B cell (primary cell): ENCODE measurements around the gene JAK3. TPM values are rescaled to one million over a fixed set of nuclear protein-coding genes. Genes with fewer than 3 reads are reported as not detected.
A peak's percentile ranks its signal among the peaks of the same experiment; 100 is the strongest.

Experiments used
- ATAC-seq: fragments of 200-7000 bp; cut with Tn5 transposase; one replicate; pipeline ENCODE4 v1.10.0; 2021; ENCODE audit warnings: low read depth, mild to moderate bottlenecking, moderate number of reproducible peaks, moderate library complexity
- CTCF ChIA-PET: fragments of 350-600 bp; sonication (Branson Sonifier 250); formaldehyde crosslinking; loops from one replicate; lab custom pipeline; 2021; ENCODE audit warnings: antibody characterized with exemption, inconsistent platforms; lab: Charles Lee
- POLR2A ChIA-PET: fragments of 350-600 bp; sonication (Branson Sonifier 250); formaldehyde crosslinking; loops from one replicate; lab custom pipeline; 2021; ENCODE audit warnings: antibody characterized with exemption; lab: Charles Lee
- DNase-seq: peaks from one replicate; pipeline ENCODE4 v3.0.0; 2013
- H2AFZ ChIP-seq: 2 replicates; pipeline ENCODE4 v1.6.1; 2012; ENCODE audit warnings: mild to moderate bottlenecking, low read depth, low read length; ENCODE audit not compliant: insufficient read depth, poor library complexity, severe bottlenecking
- H3K27ac ChIP-seq, 2 donors: 1 replicate in 1 of 2; 2 replicates in 1 of 2; pipeline ENCODE4 v1.5.1; 2012 to 2013; ENCODE audit warnings: low read length in 2 of 2, mild to moderate bottlenecking in 2 of 2, moderate library complexity in 1 of 2
- H3K27me3 ChIP-seq, 4 experiments: fragments of 200-600 bp in 1 of 4; sonication (generic) in 1 of 4; replicated peaks in 1 of 4; 1 replicate in 2 of 4; 2 replicates in 2 of 4; pipeline versions ENCODE4 v1.6.1 to v1.7.0; 2013 to 2016; ENCODE audit warnings: low read length in 3 of 4, mild to moderate bottlenecking in 2 of 4, mixed read lengths in 1 of 4, moderate library complexity in 1 of 4; ENCODE audit not compliant: insufficient read depth in 4 of 4, control insufficient read depth in 3 of 4; ENCODE audit errors: control extremely low read depth in 1 of 4
- H3K36me3 ChIP-seq, 2 experiments: replicated peaks in 1 of 2; 1 replicate in 1 of 2; 2 replicates in 1 of 2; pipeline versions ENCODE4 v1.6.1 to v1.7.1; 2013; ENCODE audit warnings: low read length in 1 of 2; ENCODE audit not compliant: insufficient read depth in 2 of 2, control insufficient read depth in 1 of 2; ENCODE audit errors: control extremely low read depth in 1 of 2, extremely low read depth in 1 of 2
- H3K4me1 ChIP-seq, 2 donors: fragments of 200-600 bp in 1 of 2; sonication (generic) in 1 of 2; 1 replicate in 1 of 2; 2 replicates in 1 of 2; pipeline versions ENCODE4 v1.5.1 to v1.6.1; 2013 to 2017; ENCODE audit warnings: low read length in 2 of 2; ENCODE audit not compliant: control insufficient read depth in 2 of 2, insufficient read depth in 2 of 2
- H3K4me2 ChIP-seq: replicated peaks from 2 replicates; pipeline ENCODE3; 2012; ENCODE audit warnings: mild to moderate bottlenecking, low read depth, low read length; ENCODE audit not compliant: poor library complexity, severe bottlenecking
- H3K4me3 ChIP-seq, 5 experiments: fragments of 200-600 bp in 1 of 5; sonication (generic) in 1 of 5; 1 replicate in 3 of 5; 2 replicates in 2 of 5; pipeline versions ENCODE4 v1.5.1 to v1.7.0; 2011 to 2016; ENCODE audit warnings: low read length in 4 of 5, mild to moderate bottlenecking in 4 of 5, low read depth in 2 of 5, control low read depth in 1 of 5, moderate library complexity in 1 of 5; ENCODE audit not compliant: insufficient read depth in 1 of 5; ENCODE audit errors: control extremely low read depth in 1 of 5, extremely low read depth in 1 of 5
- H3K79me2 ChIP-seq: fragments of 200-600 bp; sonication (generic); one replicate; pipeline ENCODE4 v1.6.0; 2016; ENCODE audit warnings: low read length; ENCODE audit not compliant: control insufficient read depth, insufficient read depth
- H3K9ac ChIP-seq: fragments of 200-600 bp; sonication (generic); 2 replicates; pipeline ENCODE4 v1.6.1; 2017; ENCODE audit warnings: mild to moderate bottlenecking, low read length, moderate library complexity
- H3K9me3 ChIP-seq, 3 donors: one replicate each; pipeline versions ENCODE4 v1.6.1 to v1.7.1; 2013; ENCODE audit warnings: low read length in 2 of 3; ENCODE audit not compliant: control insufficient read depth in 2 of 3, insufficient read depth in 1 of 3; ENCODE audit errors: control extremely low read depth in 1 of 3
- H4K20me1 ChIP-seq: 2 replicates; pipeline ENCODE4 v1.6.0; 2012; ENCODE audit warnings: mild to moderate bottlenecking, low read length; ENCODE audit not compliant: insufficient read depth, control insufficient read depth, poor library complexity, severe bottlenecking
- H3K27ac Mint-ChIP-seq: one replicate; pipeline ENCODE4 v1.8.0; 2021; ENCODE audit warnings: mixed read lengths
- H3K27me3 Mint-ChIP-seq: one replicate; pipeline ENCODE4 v1.8.0; 2021; ENCODE audit warnings: mixed read lengths
- H3K4me1 Mint-ChIP-seq: one replicate; pipeline ENCODE4 v1.8.0; 2021; ENCODE audit warnings: mixed read lengths
- H3K4me3 Mint-ChIP-seq: one replicate; pipeline ENCODE4 v1.8.0; 2021; ENCODE audit warnings: mixed read lengths
- H3K9me3 Mint-ChIP-seq: one replicate; pipeline ENCODE4 v1.8.0; 2022; ENCODE audit warnings: mixed read lengths; ENCODE audit not compliant: insufficient read depth
- EZH2 ChIP-seq: IDR thresholded peaks from 2 replicates; pipeline ENCODE4 v1.6.1; 2012; ENCODE audit warnings: borderline replicate concordance, low read depth, mild to moderate bottlenecking, moderate library complexity, low read length; ENCODE audit not compliant: insufficient read depth, poor library complexity, severe bottlenecking
- WGBS: methylation state at CpG from one replicate; pipeline ENCODE4 v1.1.5; 2013; ENCODE audit warnings: missing lambda C conversion rate; ENCODE audit not compliant: insufficient coverage; 5-methylcytosine and 5-hydroxymethylcytosine counted together
- intact Hi-C: fragments of 100-400 bp; cut with micrococcal nuclease; formaldehyde crosslinking; loops from one replicate; pipeline ENCODE4 v1.10.0; 2022
- polyA plus RNA-seq: library from polyadenylated mRNA; depleted of rRNA; stranded (reverse); fragments of >200 nt; gene quantifications from 2 replicates; pipeline ENCODE4 v1.2.3, GENCODE V29; 2012
- total RNA-seq, 2 donors: library from RNA; stranded (reverse); fragments of 120-200 nt in 1 of 2; gene quantifications; 1 replicate in 1 of 2; 2 replicates in 1 of 2; pipeline versions ENCODE4 v1.2.3 to v1.2.4, GENCODE V29; 2013 to 2022
- TF ChIP-seq, protein P1 (sequence below): fragments of 200-600 bp; IDR thresholded peaks from one replicate; pipeline ENCODE4 v1.8.0; 2022; ENCODE audit warnings: antibody characterized with exemption, mild to moderate bottlenecking

JAK3 gene
- total and polyA plus RNA-seq, 2 donors (not counting 1 experiment from before 2014, with no cell fraction given), result 102 to 143 TPM

- CTCF ChIA-PET, result interaction anchor here (2.1 to 2.3 kb wide), 2 partner anchors 8 to 69 kb away, joined by 9 to 10 read pairs; partner anchors contain the start of gene CCDC124
- Histone ChIP-seq H3K9me3 (no peaks in the 10 kb centered on the region), H2AFZ (no peak overlapping the region), H3K4me2 (no peak overlapping the region), H3K9ac (no peak overlapping the region), H3K4me1 (peaks cover 23 to 31% of the 10 kb centered on the region in 2 donors), H3K36me3 (peaks cover 4 to 47% of the 10 kb centered on the region in 2 experiments), H3K79me2 (peaks cover 31% of the 10 kb centered on the region), H3K4me3 (no peak overlapping the region), H4K20me1 (peaks cover 48% of the 10 kb centered on the region), H3K27me3 (no peaks in the 10 kb centered on the region), H3K27ac (peak overlapping the region; percentile 41 to 69)
- POLR2A ChIA-PET, result interaction anchor here (0.6 to 1.6 kb wide), 2 partner anchors 69 to 279 kb away, joined by 4 to 5 read pairs; partner anchors contain the start of gene CCDC124
- no peak for DNase-seq
- WGBS, result 86% methylated on average over 8 of the region's 8 CpGs
- TF ChIP-seq, protein P1, sequence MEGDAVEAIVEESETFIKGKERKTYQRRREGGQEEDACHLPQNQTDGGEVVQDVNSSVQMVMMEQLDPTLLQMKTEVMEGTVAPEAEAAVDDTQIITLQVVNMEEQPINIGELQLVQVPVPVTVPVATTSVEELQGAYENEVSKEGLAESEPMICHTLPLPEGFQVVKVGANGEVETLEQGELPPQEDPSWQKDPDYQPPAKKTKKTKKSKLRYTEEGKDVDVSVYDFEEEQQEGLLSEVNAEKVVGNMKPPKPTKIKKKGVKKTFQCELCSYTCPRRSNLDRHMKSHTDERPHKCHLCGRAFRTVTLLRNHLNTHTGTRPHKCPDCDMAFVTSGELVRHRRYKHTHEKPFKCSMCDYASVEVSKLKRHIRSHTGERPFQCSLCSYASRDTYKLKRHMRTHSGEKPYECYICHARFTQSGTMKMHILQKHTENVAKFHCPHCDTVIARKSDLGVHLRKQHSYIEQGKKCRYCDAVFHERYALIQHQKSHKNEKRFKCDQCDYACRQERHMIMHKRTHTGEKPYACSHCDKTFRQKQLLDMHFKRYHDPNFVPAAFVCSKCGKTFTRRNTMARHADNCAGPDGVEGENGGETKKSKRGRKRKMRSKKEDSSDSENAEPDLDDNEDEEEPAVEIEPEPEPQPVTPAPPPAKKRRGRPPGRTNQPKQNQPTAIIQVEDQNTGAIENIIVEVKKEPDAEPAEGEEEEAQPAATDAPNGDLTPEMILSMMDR, result no peak
- ATAC-seq, result no peak
- Mint-ChIP-seq H3K4me3 (no peak overlapping the region), H3K27me3 (no peaks in the 10 kb centered on the region), H3K4me1 (peaks cover 39% of the 10 kb centered on the region), H3K9me3 (no peaks in the 10 kb centered on the region), H3K27ac (peak overlapping the region; percentile 16)
- intact Hi-C loops, result no loop called here
Measured at GRCh38 chr19:17863520-17864182, 15.9 kb upstream of the JAK3 start.

- TF ChIP-seq EZH2, result no peak
- TF ChIP-seq, protein P1, result no peak
- H4K20me1 ChIP-seq, result peaks cover 48% of the 10 kb centered on the region
Measured at GRCh38 chr19:17862711-17863519, 15.1 kb upstream of the JAK3 start.

More at GRCh38 chr19:17862711-17863519, 15.1 kb upstream of the JAK3 start:
- H3K4me2 ChIP-seq, result peak overlapping the region; percentile 28
- ATAC-seq (no peak), DNase-seq (peak; percentile 71)
- H3K27me3 ChIP-seq, result no peaks in the 10 kb centered on the region
- Mint-ChIP-seq H3K4me3 (peak overlapping the region; percentile 67), H3K27ac (peak overlapping the region; percentile 76), H3K9me3 (no peaks in the 10 kb centered on the region), H3K4me1 (peaks cover 39% of the 10 kb centered on the region), H3K27me3 (no peaks in the 10 kb centered on the region)
- H2AFZ ChIP-seq, result no peak overlapping the region
- H3K9ac ChIP-seq, result no peak overlapping the region
- intact Hi-C loops, result no loop called here
- H3K4me1 ChIP-seq, result peaks cover 23 to 31% of the 10 kb centered on the region in 2 donors
- H3K9me3 ChIP-seq, result no peaks in the 10 kb centered on the region
- peak overlapping the region; percentile 69 to 76 for H3K27ac ChIP-seq
- POLR2A ChIA-PET, result interaction anchor here (1.6 kb wide), 1 partner anchor 70 kb away, joined by 5 read pairs; the partner anchor contains the start of gene CCDC124
- 79% methylated on average over 23 of the region's 31 CpGs for WGBS
- peaks cover 4 to 47% of the 10 kb centered on the region in 2 experiments for H3K36me3 ChIP-seq
- CTCF ChIA-PET, result interaction anchor here (2.1 to 15.3 kb wide), 2 partner anchors 70 to 72 kb away, joined by 9 to 374 read pairs; partner anchors contain the start of gene CCDC124
- H3K4me3 ChIP-seq, result no peak overlapping the region
- peaks cover 31% of the 10 kb centered on the region for H3K79me2 ChIP-seq
